Fibroblast of the aortic adventitia (primary cell): ENCODE results near the gene CACNA2D3. TPM values are rescaled to one million over a fixed set of nuclear protein-coding genes. Genes with fewer than 3 reads are reported as not detected.

Experiments used
- DNase-seq: peaks from one replicate; pipeline ENCODE4 v3.0.0-alpha.2; 2010; ENCODE audit warnings: low read depth
- H3K4me3 ChIP-seq: 2 replicates; pipeline ENCODE4 v1.5.1; 2011; ENCODE audit warnings: low read depth, mild to moderate bottlenecking, control low read depth, low read length, moderate library complexity
- total RNA-seq: library from RNA; depleted of rRNA; stranded (reverse); fragments of >200 nt; gene quantifications from 2 replicates; pipeline ENCODE4 v1.2.3, GENCODE V29; 2012; ENCODE audit warnings: low replicate concordance
- TF ChIP-seq, protein P1 (sequence below): IDR thresholded peaks from 2 replicates; pipeline ENCODE4 v1.5.1; 2011; ENCODE audit warnings: mild to moderate bottlenecking, low read length, control low read depth, inconsistent platforms; ENCODE audit not compliant: insufficient read depth

Gene CACNA2D3
- total RNA-seq, 1 donor: 0.45 TPM

DNA sequence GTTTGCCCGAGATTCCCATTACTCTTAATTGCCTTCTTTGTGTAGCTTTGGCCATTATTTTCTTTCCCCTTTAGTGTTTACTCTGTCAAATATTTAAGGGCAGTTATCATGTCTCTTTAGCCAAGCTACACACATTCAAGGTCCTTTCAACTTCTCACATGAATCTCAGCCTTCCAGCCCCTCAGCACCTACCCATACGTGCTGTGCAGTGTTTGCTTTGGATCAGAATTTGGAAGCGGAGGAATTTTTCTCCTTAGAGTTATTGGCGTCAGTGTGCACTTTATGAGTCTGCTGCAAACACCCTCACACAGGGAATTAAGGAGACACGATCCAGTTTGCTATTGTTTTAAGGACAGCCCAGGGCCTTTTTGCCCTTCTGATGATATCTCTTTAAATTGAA lies 231.6 kb downstream of the CACNA2D3 start:
- TF ChIP-seq, protein P1, sequence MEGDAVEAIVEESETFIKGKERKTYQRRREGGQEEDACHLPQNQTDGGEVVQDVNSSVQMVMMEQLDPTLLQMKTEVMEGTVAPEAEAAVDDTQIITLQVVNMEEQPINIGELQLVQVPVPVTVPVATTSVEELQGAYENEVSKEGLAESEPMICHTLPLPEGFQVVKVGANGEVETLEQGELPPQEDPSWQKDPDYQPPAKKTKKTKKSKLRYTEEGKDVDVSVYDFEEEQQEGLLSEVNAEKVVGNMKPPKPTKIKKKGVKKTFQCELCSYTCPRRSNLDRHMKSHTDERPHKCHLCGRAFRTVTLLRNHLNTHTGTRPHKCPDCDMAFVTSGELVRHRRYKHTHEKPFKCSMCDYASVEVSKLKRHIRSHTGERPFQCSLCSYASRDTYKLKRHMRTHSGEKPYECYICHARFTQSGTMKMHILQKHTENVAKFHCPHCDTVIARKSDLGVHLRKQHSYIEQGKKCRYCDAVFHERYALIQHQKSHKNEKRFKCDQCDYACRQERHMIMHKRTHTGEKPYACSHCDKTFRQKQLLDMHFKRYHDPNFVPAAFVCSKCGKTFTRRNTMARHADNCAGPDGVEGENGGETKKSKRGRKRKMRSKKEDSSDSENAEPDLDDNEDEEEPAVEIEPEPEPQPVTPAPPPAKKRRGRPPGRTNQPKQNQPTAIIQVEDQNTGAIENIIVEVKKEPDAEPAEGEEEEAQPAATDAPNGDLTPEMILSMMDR: no peak
- no peak overlapping the region for H3K4me3 ChIP-seq
- DNase-seq: no peak

DNA sequence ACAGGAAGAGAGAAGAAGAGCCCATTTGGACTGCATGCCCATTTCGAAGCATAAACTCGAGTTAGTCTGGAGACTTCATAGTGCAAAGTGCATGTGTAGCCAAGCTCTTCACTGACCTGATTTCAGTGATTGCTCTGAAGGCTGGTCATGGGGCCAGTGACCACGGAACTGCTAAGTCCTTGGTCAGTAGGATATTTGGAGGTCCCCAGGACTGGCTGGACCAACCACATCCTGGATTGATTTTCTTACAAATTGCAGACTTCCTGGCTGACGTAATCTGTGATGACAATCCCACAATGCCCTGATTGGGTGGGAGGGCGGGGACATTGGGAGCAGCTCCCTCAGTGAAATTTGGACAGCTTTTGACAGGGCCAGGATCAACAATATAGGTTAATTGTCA lies 233.4 kb downstream of the CACNA2D3 start:
- DNase-seq: no peak
- H3K4me3 ChIP-seq: no peak overlapping the region
- TF ChIP-seq, protein P1: no peak

DNA sequence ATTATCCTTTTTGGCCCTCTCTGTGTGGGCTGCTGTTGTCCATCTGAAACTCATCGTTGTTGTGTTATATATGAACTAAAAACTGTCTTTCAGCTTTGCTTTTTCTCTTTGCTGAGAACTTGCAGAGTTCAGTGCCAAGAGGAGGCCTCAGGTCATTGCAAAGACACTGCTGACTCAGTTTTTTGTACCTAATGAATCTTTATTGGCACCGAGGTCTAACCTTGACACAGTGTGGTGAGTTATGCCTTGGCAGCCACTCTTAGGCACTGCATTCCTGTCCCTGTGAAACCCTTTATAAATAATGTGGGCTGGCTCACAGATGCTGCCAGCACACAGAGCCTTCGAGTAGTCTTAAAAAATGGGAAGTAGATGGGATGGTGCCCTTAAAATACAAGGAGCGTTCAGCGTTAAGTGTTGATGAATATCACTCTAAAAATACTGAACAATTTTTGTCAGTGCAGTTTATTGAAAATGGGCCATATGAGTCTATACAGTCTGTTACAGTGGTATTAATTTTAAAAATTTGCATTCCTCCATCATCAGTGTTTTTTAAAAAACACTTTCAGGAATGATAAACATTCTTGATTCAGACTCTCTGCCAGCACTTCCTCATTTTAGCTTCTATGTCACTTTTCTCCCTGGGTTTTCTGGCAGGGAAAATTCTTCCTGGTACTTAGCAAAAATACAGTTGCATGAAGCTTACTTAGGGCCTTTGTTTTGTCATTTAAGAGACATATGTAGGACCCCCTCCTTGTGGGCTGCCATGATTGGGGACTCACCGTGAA lies 234.1 kb downstream of the CACNA2D3 start:
- no peak overlapping the region for H3K4me3 ChIP-seq
- no peak for DNase-seq
- TF ChIP-seq, protein P1: no peak

DNA sequence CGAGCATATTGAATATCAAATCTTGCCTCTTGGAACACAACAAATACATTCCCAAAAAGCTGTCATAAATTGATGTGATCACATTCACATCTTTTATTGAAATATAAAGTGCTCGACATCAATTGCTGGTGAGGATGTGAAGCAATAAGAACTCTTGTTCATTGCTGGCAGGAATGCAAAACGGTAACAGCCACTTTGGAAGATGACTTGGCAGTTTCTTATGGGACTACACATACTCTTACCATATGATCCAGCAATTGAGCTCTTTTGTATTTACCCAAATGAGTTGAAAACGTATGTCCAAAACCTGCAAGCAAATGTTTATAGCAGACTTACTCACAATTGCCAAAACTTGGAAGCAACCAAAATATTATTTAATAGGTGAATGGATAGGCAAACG lies 234.9 kb downstream of the CACNA2D3 start:
- H3K4me3 ChIP-seq: no peak overlapping the region
- TF ChIP-seq, protein P1: no peak
- DNase-seq: no peak

DNA sequence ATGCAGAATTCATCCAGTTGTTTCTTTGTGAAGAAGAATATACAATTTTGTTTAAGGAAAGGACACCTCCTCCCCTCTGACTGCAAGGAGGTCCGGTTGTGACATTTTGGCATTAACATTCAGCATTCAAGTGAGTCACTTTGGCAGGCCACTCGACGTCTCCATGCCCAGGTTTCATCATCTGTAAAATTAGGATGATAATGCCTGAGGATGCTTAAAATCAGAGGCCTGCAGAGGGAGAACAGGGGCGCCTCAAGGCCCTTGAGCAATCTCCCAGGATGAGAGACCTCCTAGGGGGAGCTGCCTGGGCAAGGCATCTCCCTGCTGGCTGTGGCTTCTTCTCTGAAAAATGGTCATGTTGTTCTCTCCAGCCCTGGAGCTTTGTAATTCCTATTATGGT lies 236.0 kb downstream of the CACNA2D3 start:
- H3K4me3 ChIP-seq: no peak overlapping the region
- TF ChIP-seq, protein P1: no peak
- no peak for DNase-seq

DNA sequence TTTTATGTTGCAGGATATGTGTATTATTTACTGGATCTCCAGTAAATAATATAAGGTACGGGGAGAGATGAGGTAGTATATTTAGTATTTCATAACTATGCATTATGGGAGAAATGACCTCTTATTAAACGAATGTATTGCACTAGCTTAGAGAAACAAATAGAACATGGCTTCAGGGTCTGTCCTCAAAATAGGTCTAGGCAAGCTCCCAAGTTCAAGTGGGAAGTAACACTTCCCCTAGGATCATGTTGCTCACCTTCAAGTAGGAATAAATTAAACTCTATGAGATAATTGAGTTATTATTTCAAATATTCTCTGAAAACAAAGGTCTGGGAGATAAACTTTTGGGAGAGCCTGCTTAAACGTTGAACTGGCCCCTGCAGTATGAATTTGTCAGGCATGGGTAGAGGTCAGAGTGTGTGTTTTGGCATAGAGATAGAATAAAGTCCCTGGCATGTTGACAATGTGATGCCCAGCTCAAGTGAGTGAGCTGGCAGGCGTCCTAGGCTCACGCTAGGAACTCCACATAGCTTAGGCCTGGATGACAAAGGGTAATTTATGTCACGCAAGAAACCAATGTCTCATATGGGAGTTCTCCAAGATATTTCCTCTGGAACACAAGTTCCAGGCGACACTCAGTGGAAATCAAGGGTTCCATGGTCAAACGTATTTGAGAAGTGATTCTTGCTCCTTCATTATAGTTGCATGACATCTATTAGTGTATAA lies 236.8 kb downstream of the CACNA2D3 start:
- no peak overlapping the region for H3K4me3 ChIP-seq
- TF ChIP-seq, protein P1: no peak
- DNase-seq: no peak
